Esophagus muscularis mucosa (tissue), 4 donors: ENCODE data around the gene OXNAD1. TPM values are rescaled to one million over a fixed set of nuclear protein-coding genes. Genes with fewer than 3 reads are reported as not detected.
A peak's percentile ranks its signal among the peaks of the same experiment; 100 is the strongest.

ENCODE experiments used
- DNase-seq: peaks from one replicate; pipeline ENCODE4 v3.0.0-alpha.2; 2017; ENCODE audit errors: extremely low spot score
- H3K27ac ChIP-seq, 4 donors: fragments of 200-600 bp; sonication (generic); replicated peaks in 1 of 4; 1 replicate in 3 of 4; 2 replicates in 1 of 4; pipeline ENCODE4 v1.5.1; 2016 to 2019; ENCODE audit warnings: mild to moderate bottlenecking in 1 of 4
- H3K27me3 ChIP-seq, 4 donors: fragments of 200-600 bp; sonication (generic); one replicate each; pipeline versions ENCODE4 v1.5.1 to v1.6.0; 2016 to 2019
- H3K36me3 ChIP-seq, 4 donors: fragments of 200-600 bp; sonication (generic); one replicate each; pipeline ENCODE4 v1.5.1; 2016 to 2019
- H3K4me1 ChIP-seq, 4 donors: fragments of 200-600 bp; sonication (generic); one replicate each; pipeline ENCODE4 v1.5.1; 2016 to 2019
- H3K4me3 ChIP-seq, 4 donors: fragments of 200-600 bp; sonication (generic); 1 replicate in 2 of 4; 2 replicates in 2 of 4; pipeline ENCODE4 v1.5.1; 2016 to 2019; ENCODE audit warnings: mild to moderate bottlenecking in 4 of 4, moderate library complexity in 1 of 4
- H3K9me3 ChIP-seq, 4 donors: fragments of 200-600 bp; sonication (generic); 1 replicate in 3 of 4; 2 replicates in 1 of 4; pipeline ENCODE4 v1.5.1; 2016 to 2019
- EP300 ChIP-seq: sonication (generic); formaldehyde crosslinking; IDR thresholded peaks from one replicate; pipeline ENCODE4 v1.6.1; 2017; ENCODE audit warnings: antibody characterized with exemption
- POLR2A ChIP-seq: fragments of 450-650 bp; IDR thresholded peaks from one replicate; pipeline ENCODE4 v1.6.1; 2017; ENCODE audit warnings: antibody characterized with exemption, moderate library complexity, mild to moderate bottlenecking, low read depth
- POLR2AphosphoS5 ChIP-seq, 2 donors: sonication (generic); formaldehyde crosslinking; IDR thresholded peaks; one replicate each; pipeline ENCODE4 v1.6.1; 2017; ENCODE audit warnings: antibody characterized with exemption in 2 of 2
- WGBS: methylation state at CpG from one replicate; pipeline ENCODE4 v1.1.5; 2018; 5-methylcytosine and 5-hydroxymethylcytosine counted together
- intact Hi-C: fragments of 100-400 bp; cut with DNase I; formaldehyde crosslinking; loops from one replicate; pipeline ENCODE4 v1.15.1; 2023
- total RNA-seq, 4 donors: library from RNA; depleted of rRNA; stranded (reverse); fragments of >200 nt; gene quantifications; one replicate each; pipeline versions ENCODE4 v1.1.0 to v1.2.1, GENCODE V29; 2016
- TF ChIP-seq, protein P1 (sequence below), 3 experiments: fragments of 200-600 bp in 2 of 3; fragments of 450-650 bp in 1 of 3; sonication (generic) in 2 of 3; IDR thresholded peaks; one replicate each; pipeline ENCODE4 v1.5.1; 2017 to 2019; ENCODE audit warnings: antibody characterized with exemption in 3 of 3, mild to moderate bottlenecking in 2 of 3, moderate library complexity in 1 of 3

The OXNAD1 gene
- total RNA-seq, 4 donors from 2014 or later, result 6.7 to 13.3 (median 10.2) TPM

DNA sequence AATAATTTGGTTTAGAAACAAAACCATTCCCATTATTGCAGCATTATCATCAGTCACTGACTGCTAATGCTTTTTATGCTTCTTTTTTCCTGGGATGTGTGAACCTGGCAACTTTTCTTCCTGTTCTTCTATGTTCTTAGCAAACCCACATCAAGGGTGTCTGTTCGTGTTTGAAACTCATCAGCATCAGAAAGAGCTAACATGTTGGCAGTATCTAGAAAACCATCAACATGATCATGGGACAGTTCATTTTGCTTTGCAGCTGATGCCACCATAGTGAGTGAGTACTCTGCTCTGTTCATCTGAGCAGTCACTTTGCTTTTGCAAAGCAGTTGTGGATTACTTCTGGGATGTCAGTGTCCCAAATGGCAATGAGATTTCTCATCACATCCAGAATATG is 6.1 kb upstream of the OXNAD1 start:
- intact Hi-C loops, result no loop called here
- WGBS, result 82% methylated on average over 1 of the region's 1 CpG
- TF ChIP-seq EP300, result no peak
- TF ChIP-seq POLR2AphosphoS5 (IDR thresholded peaks at IDR 0.05), result no peak
- TF ChIP-seq, protein P1, sequence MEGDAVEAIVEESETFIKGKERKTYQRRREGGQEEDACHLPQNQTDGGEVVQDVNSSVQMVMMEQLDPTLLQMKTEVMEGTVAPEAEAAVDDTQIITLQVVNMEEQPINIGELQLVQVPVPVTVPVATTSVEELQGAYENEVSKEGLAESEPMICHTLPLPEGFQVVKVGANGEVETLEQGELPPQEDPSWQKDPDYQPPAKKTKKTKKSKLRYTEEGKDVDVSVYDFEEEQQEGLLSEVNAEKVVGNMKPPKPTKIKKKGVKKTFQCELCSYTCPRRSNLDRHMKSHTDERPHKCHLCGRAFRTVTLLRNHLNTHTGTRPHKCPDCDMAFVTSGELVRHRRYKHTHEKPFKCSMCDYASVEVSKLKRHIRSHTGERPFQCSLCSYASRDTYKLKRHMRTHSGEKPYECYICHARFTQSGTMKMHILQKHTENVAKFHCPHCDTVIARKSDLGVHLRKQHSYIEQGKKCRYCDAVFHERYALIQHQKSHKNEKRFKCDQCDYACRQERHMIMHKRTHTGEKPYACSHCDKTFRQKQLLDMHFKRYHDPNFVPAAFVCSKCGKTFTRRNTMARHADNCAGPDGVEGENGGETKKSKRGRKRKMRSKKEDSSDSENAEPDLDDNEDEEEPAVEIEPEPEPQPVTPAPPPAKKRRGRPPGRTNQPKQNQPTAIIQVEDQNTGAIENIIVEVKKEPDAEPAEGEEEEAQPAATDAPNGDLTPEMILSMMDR (IDR thresholded peaks at IDR 0.05), result no peak
- TF ChIP-seq POLR2A, result no peak

DNA sequence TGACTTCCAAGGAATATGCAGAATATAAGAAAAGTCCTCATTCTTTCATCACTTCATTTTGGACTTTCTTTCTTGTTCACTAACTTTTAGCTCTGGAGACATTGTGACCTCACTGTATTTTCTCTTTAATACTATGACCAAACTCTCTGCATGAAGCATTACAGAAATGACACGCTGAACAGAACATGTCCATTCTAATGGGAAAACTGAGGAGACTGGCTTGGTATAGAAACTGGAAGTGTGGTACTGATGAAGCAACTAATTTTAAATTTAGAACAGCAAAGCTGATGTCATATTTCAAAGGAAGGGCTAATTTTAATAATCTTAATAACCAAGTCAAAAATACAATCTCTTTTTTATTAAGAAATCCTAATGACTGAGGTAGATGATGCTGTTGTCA is 5.0 kb upstream of the OXNAD1 start:
- Histone ChIP-seq H3K27ac (no peak overlapping the region), H3K27me3 (no peaks in the 10 kb centered on the region), H3K4me3 (no peak overlapping the region), H3K36me3 (peaks cover 14 to 39% (median 34%) of the 10 kb centered on the region in 4 donors), H3K4me1 (peaks cover 13 to 30% (median 26%) of the 10 kb centered on the region in 4 donors), H3K9me3 (no peaks in the 10 kb centered on the region)
- TF ChIP-seq POLR2AphosphoS5 (IDR thresholded peaks at IDR 0.05) (no peak), EP300 (no peak), POLR2A (no peak)
- TF ChIP-seq, protein P1 (IDR thresholded peaks at IDR 0.05), result no peak
- intact Hi-C loops, result no loop called here
- WGBS, result 86% methylated on average over 1 of the region's 1 CpG
- no peak for DNase-seq

More for the DNA sequence above, 6.1 kb upstream of the OXNAD1 start:
- Histone ChIP-seq H3K4me1 (peaks cover 9 to 25% (median 22%) of the 10 kb centered on the region in 4 donors), H3K9me3 (no peaks in the 10 kb centered on the region), H3K27me3 (no peaks in the 10 kb centered on the region), H3K27ac (no peak overlapping the region), H3K4me3 (no peak overlapping the region), H3K36me3 (peaks cover 14 to 39% (median 34%) of the 10 kb centered on the region in 4 donors)
- no peak for DNase-seq

DNA sequence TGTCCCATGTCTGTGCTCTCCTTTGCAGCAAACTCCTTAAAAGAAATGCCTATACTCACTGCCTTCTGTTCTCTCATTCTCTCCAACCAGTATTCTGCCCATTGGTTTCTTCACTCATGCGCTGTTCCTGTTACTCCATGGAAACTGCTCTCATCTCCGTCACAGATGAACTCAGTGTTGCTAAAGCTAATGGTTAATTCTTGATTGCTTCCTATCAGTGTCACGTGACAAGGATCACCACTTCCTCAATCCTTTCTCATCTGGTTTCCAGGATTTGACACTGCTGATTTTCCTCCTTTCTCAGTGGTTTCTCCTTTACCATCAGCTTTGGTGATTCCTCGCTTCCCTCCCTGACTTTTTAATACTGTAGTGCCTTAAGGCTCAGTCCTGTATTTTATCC is 2.8 kb upstream of the OXNAD1 start:
- no peaks in the 10 kb centered on the region for H3K27me3 ChIP-seq
- WGBS, result 83% methylated on average over 4 of the region's 4 CpGs

DNA sequence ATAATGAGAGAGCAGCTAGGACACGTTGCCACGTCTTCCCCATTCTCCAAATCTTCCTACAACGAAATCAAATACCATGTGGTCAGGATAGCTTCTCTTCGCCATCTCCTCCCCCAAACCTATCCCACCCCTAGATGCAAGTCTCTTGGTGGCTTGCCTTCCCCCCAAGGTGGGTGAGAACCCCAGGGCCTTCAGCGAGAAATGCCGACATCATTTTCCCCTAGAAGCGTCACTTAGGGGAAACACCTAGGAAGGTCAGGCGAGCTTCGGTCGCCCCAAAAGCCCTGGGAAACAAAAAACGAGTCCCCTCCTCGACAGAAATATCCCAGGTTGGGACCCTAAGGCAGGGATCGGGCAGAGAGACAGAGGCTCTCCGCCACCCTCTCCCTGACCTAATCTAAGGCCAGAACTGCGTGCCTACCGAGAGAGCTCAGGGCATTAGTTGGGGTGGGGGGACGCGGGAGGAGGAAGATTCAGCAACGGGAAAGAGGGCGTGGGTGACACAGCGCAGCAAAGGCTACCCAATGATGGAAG is 771 bp upstream of the OXNAD1 start:
- no peak for TF ChIP-seq POLR2A
- TF ChIP-seq, protein P1 (IDR thresholded peaks at IDR 0.05), result no peak
- TF ChIP-seq EP300, result no peak
- no peak for TF ChIP-seq POLR2AphosphoS5 (IDR thresholded peaks at IDR 0.05)
- H3K36me3 ChIP-seq, result peaks cover 7 to 34% (median 21%) of the 10 kb centered on the region in 4 donors
- 2% methylated on average over 19 of the region's 21 CpGs for WGBS
- H3K4me1 ChIP-seq, result peaks cover 38 to 67% (median 62%) of the 10 kb centered on the region in 4 donors
- no peaks in the 10 kb centered on the region for H3K27me3 ChIP-seq
- DNase-seq, result no peak
- intact Hi-C loops, result no loop called here
- peak overlapping the region; percentile 74 to 97 (median 86) for H3K4me3 ChIP-seq
- H3K9me3 ChIP-seq, result no peaks in the 10 kb centered on the region
- H3K27ac ChIP-seq, result peak overlapping the region; percentile 93 to 94 (median 93)

More for the DNA sequence above, 2.8 kb upstream of the OXNAD1 start:
- intact Hi-C loops, result no loop called here
- Histone ChIP-seq H3K4me1 (peaks cover 30 to 49% (median 44%) of the 10 kb centered on the region in 4 donors), H3K27ac (no peak overlapping the region), H3K36me3 (peaks cover 14 to 39% (median 31%) of the 10 kb centered on the region in 4 donors), H3K9me3 (no peaks in the 10 kb centered on the region), H3K4me3 (no peak overlapping the region)
- no peak for TF ChIP-seq EP300
- TF ChIP-seq, protein P1 (IDR thresholded peaks at IDR 0.05), result no peak
- TF ChIP-seq POLR2A, result no peak
- no peak for TF ChIP-seq POLR2AphosphoS5 (IDR thresholded peaks at IDR 0.05)
- DNase-seq, result no peak

DNA sequence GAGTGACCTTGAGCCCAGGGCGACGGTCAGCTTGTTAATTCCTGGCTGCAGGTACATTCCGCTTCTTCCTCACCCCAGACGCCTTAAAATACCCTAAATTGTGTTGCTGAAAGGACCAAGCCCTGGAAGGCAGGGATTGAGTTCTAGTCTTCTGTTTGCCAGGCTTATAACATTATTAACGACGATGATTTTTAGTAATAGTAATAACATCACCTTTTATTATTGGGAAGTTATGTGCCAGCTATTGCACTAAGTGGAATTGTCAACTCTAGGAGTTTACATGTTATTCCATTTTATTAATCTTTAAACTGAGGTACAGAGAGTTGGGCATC is 409 bp downstream of the OXNAD1 start:
- Histone ChIP-seq H3K27me3 (no peaks in the 10 kb centered on the region), H3K9me3 (no peaks in the 10 kb centered on the region), H3K4me3 (peak overlapping the region; percentile 74 to 97 (median 86)), H3K36me3 (peaks cover 0 to 32% (median 17%) of the 10 kb centered on the region in 4 donors), H3K27ac (peak overlapping the region; percentile 93 to 94 (median 93)), H3K4me1 (peaks cover 38 to 67% (median 62%) of the 10 kb centered on the region in 4 donors)
- no peak for DNase-seq
- 0% methylated on average over 6 of the region's 6 CpGs for WGBS
- intact Hi-C loops, result no loop called here
- TF ChIP-seq, protein P1 (IDR thresholded peaks at IDR 0.05), result no peak
- no peak for TF ChIP-seq POLR2AphosphoS5 (IDR thresholded peaks at IDR 0.05)
